Activated naive CD4-positive, alpha-beta T cell treated with anti-CD3 and anti-CD28 coated beads for 36 hours (primary cell): Measurements from ENCODE around the gene SH3BP5. TPM values are rescaled to one million over a fixed set of nuclear protein-coding genes. Genes with fewer than 3 reads are reported as not detected.

ENCODE experiments used
- CTCF ChIA-PET: fragments of 350-600 bp; sonication (Branson Sonifier 250); formaldehyde crosslinking; loops from one replicate; lab custom pipeline; 2021; ENCODE audit warnings: antibody characterized with exemption; lab: Charles Lee
- DNase-seq: peaks from one replicate; pipeline ENCODE4 v3.0.0-alpha.2; 2020
- H3K27ac Mint-ChIP-seq: one replicate; pipeline ENCODE4 v1.8.0; 2021; ENCODE audit warnings: mild to moderate bottlenecking, mixed read lengths
- H3K27me3 Mint-ChIP-seq: one replicate; pipeline ENCODE4 v1.8.0; 2021; ENCODE audit warnings: low read depth, mixed read lengths
- H3K36me3 Mint-ChIP-seq: one replicate; pipeline ENCODE4 v1.8.0; 2021; ENCODE audit warnings: low read depth, mixed read lengths
- H3K4me1 Mint-ChIP-seq: one replicate; pipeline ENCODE4 v1.8.0; 2021; ENCODE audit warnings: low read depth, mixed read lengths
- H3K4me3 Mint-ChIP-seq: one replicate; pipeline ENCODE4 v1.8.0; 2021; ENCODE audit warnings: mild to moderate bottlenecking, moderate library complexity, mixed read lengths
- H3K9me3 Mint-ChIP-seq: one replicate; pipeline ENCODE4 v1.8.0; 2021; ENCODE audit warnings: mixed read lengths
- intact Hi-C: fragments of 100-400 bp; cut with micrococcal nuclease; formaldehyde crosslinking; loops from one replicate; pipeline ENCODE4 v1.15.1; 2023
- total RNA-seq, 2 experiments: library from RNA; stranded (reverse); gene quantifications; one replicate each; pipeline ENCODE4 v1.2.3, GENCODE V29; 2021

SH3BP5 gene
- total RNA-seq, 2 experiments from 2014 or later: 7.9 to 9.0 TPM

DNA sequence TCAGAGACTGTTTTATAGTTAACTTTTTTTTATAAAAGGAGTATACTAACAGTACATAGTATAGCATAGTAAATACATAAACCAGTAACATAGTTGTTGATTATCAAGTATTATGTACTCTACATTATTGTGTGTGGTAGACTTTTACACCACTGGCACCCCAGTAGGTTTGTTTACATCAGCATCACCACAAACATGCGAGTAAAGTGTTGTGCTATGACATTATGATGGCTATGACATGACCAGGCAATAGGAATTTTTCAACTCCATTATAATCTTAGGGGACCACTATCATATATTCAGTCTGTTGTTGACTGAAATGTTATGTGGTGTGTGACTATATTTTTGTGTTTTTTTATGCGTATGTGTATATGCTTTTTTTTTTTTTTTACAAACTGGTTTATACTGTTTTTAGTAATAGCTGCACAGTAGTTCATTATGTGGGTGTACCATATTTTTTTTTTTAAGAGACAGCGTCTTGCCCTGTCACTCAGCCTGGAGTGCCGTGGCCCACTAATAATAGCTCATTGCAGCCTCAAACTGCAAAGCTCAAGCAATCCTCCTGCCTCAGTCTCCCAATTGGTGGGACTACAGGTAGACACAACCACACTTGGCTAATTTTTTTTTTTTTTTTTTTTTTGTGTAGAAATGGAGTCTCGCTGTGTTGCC is 124.4 kb downstream of the SH3BP5 start:
- no peak for DNase-seq
- H3K27me3 Mint-ChIP-seq: no peaks in the 10 kb centered on the region
- H3K4me1 Mint-ChIP-seq: peaks cover 23% of the 10 kb centered on the region
- no peak overlapping the region for H3K27ac Mint-ChIP-seq
- CTCF ChIA-PET: interaction anchor here (0.6 to 3.6 kb wide), 12 partner anchors 45 to 1036 kb away, joined by 3 to 22 read pairs (median 4); no protein-coding TSS in a partner anchor
- H3K36me3 Mint-ChIP-seq: peaks cover 4% of the 10 kb centered on the region
- intact Hi-C loops: loop anchor here (1.0 to 2.0 kb wide), 4 partner anchors 219 to 651 kb away; partner anchors contain the start of genes CCDC174, EAF1 and METTL6
- H3K9me3 Mint-ChIP-seq: no peaks in the 10 kb centered on the region
- H3K4me3 Mint-ChIP-seq: peak overlapping the region; percentile 5

DNA sequence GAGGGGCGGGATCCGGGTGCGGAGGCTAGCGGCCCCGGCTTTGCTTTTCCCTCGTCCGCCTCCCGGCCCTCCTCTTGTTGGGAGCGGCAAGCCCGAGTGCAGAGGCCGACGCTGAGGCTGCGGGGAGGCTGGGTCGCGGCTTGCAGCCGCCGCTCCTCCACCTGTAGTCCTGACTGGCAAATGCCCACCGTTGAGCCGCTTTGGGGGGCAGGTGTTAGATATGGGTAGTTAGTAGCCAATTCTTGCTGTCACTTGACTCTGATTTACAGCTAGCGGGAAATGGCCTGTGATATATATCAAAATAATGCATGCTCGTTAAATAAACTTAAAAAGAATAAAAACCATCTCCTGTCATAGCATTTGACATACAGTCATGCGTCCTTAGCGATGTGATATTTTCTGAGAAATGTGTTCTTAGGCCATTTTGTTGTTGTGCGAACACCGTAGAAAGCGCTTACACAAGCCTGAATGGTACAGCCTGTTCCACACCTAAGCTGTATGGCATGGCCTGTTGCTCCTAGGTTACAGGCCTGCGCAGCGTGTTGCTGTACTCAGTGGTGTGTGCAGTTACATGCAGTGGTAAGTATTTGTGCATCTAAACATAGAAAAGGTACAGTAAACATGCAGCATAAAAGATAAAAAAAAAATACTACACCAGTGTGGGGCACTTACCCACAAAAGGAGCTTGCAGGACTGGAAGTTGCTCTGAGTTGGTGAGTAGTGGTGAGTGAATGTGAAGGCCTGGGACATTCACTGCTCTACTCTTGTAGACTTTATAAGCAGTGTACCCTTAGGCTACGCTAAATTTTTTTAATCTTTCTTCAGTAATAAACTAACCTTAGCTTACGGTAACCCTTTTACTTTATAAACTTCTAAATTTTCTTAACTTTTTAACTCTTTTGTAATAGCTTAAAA is 125.5 kb downstream of the SH3BP5 start:
- H3K27me3 Mint-ChIP-seq: no peaks in the 10 kb centered on the region
- H3K4me3 Mint-ChIP-seq: peak overlapping the region; percentile 82
- no peaks in the 10 kb centered on the region for H3K9me3 Mint-ChIP-seq
- CTCF ChIA-PET: interaction anchor here (0.6 to 4.3 kb wide), 15 partner anchors 9 to 1037 kb away, joined by 3 to 38 read pairs (median 4); no protein-coding TSS in a partner anchor
- DNase-seq: peak; percentile 46
- H3K4me1 Mint-ChIP-seq: peaks cover 23% of the 10 kb centered on the region
- intact Hi-C loops: loop anchor here (1.0 to 2.0 kb wide), 10 partner anchors 61 to 652 kb away; partner anchors contain the start of genes BTD, CCDC174, EAF1 and HACL1
- peak overlapping the region; percentile 62 for H3K27ac Mint-ChIP-seq
- peaks cover 2% of the 10 kb centered on the region for H3K36me3 Mint-ChIP-seq

DNA sequence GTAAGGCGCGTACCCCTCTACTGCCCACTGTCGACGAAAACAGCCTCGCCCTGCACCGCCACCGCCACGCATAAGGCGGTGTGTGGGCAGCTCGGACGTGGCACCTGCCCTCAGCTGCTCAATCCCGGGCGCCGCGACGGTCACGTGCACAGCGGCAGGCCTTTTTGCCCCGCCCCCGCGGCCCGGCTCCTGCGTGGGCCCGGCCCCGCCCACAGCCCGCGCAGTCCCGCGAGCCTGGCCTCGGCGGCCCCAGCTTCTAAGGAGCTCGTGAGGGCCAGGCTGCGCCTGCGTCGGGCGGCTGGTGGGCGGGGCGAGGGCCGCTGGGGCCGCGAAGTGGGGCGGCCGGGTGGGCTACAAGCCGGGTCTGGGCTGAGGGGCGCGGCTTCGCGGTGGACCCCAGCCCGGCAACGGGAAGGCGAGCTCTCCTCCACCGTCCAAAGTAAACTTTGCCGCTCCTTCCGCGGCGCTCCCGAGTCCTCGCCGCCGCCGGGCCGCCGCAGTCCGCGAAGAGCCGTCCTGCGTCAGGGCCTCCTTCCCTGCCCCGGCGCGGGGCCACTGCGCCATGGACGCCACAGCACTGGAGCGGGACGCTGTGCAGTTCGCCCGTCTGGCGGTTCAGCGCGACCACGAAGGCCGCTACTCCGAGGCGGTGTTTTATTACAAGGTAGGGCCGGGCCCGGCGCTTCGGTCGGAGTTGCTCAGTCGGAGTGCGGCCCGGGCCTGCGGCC is 126.3 kb downstream of the SH3BP5 start, which contains the start of gene CAPN7:
CAPN7 (plus strand) TSS at position 313 of the 728 bp plus-strand sequence; CDS start at position 563, 250 bp downstream.
- H3K27me3 Mint-ChIP-seq: no peaks in the 10 kb centered on the region
- peak within 1 kb of the TSS; percentile 82 for H3K4me3 Mint-ChIP-seq
- intact Hi-C loops: loop anchor here (1.0 to 2.0 kb wide), 9 partner anchors 62 to 653 kb away; partner anchors contain the start of genes BTD, CCDC174, HACL1 and RBSN
- CTCF ChIA-PET: interaction anchor here (0.5 to 4.3 kb wide), 14 partner anchors 10 to 351 kb away, joined by 3 to 38 read pairs (median 4); partner anchors contain the start of gene SH3BP5
- peak; percentile 92 for DNase-seq
- H3K4me1 Mint-ChIP-seq: peaks cover 23% of the 10 kb centered on the region
- H3K9me3 Mint-ChIP-seq: no peaks in the 10 kb centered on the region
- peak within 1 kb of the TSS; percentile 77 for H3K27ac Mint-ChIP-seq
- H3K36me3 Mint-ChIP-seq: peaks cover 2% of the 10 kb centered on the region

DNA sequence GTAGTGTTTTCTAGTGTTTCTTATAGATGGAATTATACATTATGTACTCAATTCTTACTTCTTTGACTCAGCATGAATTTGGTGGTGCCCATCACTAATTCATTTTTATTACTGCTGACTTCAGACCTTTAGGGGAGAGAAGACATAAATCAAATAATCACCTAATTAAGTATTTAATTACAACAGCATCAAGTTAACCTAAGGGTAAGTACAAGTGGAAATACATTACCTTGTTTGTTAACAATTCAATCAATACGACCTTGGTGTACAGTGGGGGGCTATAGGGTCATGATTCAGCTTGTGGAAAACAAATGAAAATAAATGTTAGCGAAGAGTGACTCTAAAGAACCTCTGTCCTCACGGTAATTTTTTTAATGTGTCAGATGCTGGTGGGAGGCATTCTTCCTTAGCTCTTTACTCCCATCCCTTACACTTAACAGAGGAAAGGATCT is 126.9 kb downstream of the SH3BP5 start:
- intact Hi-C loops: no loop called here
- Mint-ChIP-seq H3K36me3 (peaks cover 2% of the 10 kb centered on the region), H3K4me3 (peak overlapping the region; percentile 82), H3K27ac (peak overlapping the region; percentile 77), H3K4me1 (peaks cover 20% of the 10 kb centered on the region), H3K27me3 (no peaks in the 10 kb centered on the region), H3K9me3 (no peaks in the 10 kb centered on the region)
- no peak for DNase-seq
- CTCF ChIA-PET: interaction anchor here (0.5 to 4.3 kb wide), 13 partner anchors 10 to 351 kb away, joined by 3 to 38 read pairs (median 4); partner anchors contain the start of gene SH3BP5

Other genes starting within 250 kb of the SH3BP5 start
- 10 to 100 TPM; 15.3 to 15.8 TPM for gene RBSN, start 233.4 kb downstream of the SH3BP5 start, total RNA-seq
- gene CAPN7, start 126.3 kb downstream of the SH3BP5 start, total RNA-seq: 10 to 100 TPM; 23.7 to 26.1 TPM
- gene METTL6, start 95.0 kb upstream of the SH3BP5 start, total RNA-seq: 10 to 100 TPM; 12.5 to 14.0 TPM
- gene EAF1, start 95.0 kb upstream of the SH3BP5 start, total RNA-seq: 10 to 100 TPM; 19.5 to 20.6 TPM
- gene COLQ, start 189.1 kb upstream of the SH3BP5 start, total RNA-seq: under 1 TPM; 0.25 to 0.62 TPM